Endodermal cell (in vitro differentiated cells): ENCODE data around the gene SPPL3. TPM values are rescaled to one million over a fixed set of nuclear protein-coding genes. Genes with fewer than 3 reads are reported as not detected.

ENCODE experiments used
- DNase-seq: peaks from one replicate; pipeline ENCODE4 v3.0.0-alpha.2; 2017
- H3K27ac ChIP-seq: 2 replicates; pipeline ENCODE4 v1.5.1; 2013; ENCODE audit warnings: mild to moderate bottlenecking, low read depth, low read length, moderate library complexity
- H3K27me3 ChIP-seq: 2 replicates; pipeline ENCODE4 v1.6.1; 2013; ENCODE audit warnings: mild to moderate bottlenecking, low read length, moderate library complexity; ENCODE audit not compliant: insufficient read depth, control insufficient read depth, poor library complexity, severe bottlenecking
- H3K36me3 ChIP-seq: 2 replicates; pipeline ENCODE4 v1.7.0; 2013; ENCODE audit warnings: mild to moderate bottlenecking, low read length, moderate library complexity; ENCODE audit not compliant: control insufficient read depth, insufficient read depth
- H3K4me1 ChIP-seq: one replicate; pipeline ENCODE4 v1.7.0; 2013; ENCODE audit warnings: low read length; ENCODE audit not compliant: control insufficient read depth, insufficient read depth
- H3K4me3 ChIP-seq: 2 replicates; pipeline ENCODE4 v1.5.1; 2013; ENCODE audit warnings: mild to moderate bottlenecking, low read length, moderate library complexity
- H3K9ac ChIP-seq: 2 replicates; pipeline ENCODE4 v1.6.1; 2013; ENCODE audit warnings: mild to moderate bottlenecking, low read length, moderate library complexity; ENCODE audit not compliant: poor library complexity, severe bottlenecking; ENCODE audit errors: extremely low read depth
- H3K9me3 ChIP-seq: 2 replicates; pipeline ENCODE4 v1.6.1; 2013; ENCODE audit warnings: mild to moderate bottlenecking, low read length, moderate library complexity; ENCODE audit not compliant: control insufficient read depth
- H3K27ac Mint-ChIP-seq: 2 replicates; pipeline ENCODE4 v1.8.0; 2020; ENCODE audit warnings: mixed read lengths
- H3K27me3 Mint-ChIP-seq: 2 replicates; pipeline ENCODE4 v1.8.0; 2021; ENCODE audit warnings: mild to moderate bottlenecking, mixed read lengths; ENCODE audit not compliant: insufficient read depth
- H3K36me3 Mint-ChIP-seq: 2 replicates; pipeline ENCODE4 v1.8.0; 2020; ENCODE audit warnings: low read depth, mixed read lengths
- H3K4me1 Mint-ChIP-seq: 2 replicates; pipeline ENCODE4 v1.8.0; 2020; ENCODE audit warnings: mixed read lengths
- H3K4me3 Mint-ChIP-seq: 2 replicates; pipeline ENCODE4 v1.8.0; 2020; ENCODE audit warnings: mild to moderate bottlenecking, moderate library complexity, mixed read lengths
- H3K9me3 Mint-ChIP-seq: 2 replicates; pipeline ENCODE4 v1.8.0; 2020; ENCODE audit warnings: mild to moderate bottlenecking, mixed read lengths
- CTCF ChIP-seq: fragments of 200-600 bp; sonication (generic); conservative IDR thresholded peaks from 2 replicates; pipeline ENCODE4 v1.5.0; 2021; ENCODE audit warnings: antibody characterized with exemption, mild to moderate bottlenecking
- WGBS, 2 experiments: methylation state at CpG; one replicate each; pipeline versions ENCODE4 v1.1.5 to v1.1.7; 2013; ENCODE audit warnings: missing lambda C conversion rate in 2 of 2, mixed read lengths in 1 of 2; ENCODE audit not compliant: insufficient coverage in 1 of 2, insufficient read length in 1 of 2; 5-methylcytosine and 5-hydroxymethylcytosine counted together
- total RNA-seq, 2 donors: library from RNA; stranded (reverse); fragmentation: NEBNext Ultra II Directional in 1 of 2; extraction: Animal tissue kit (Norgen Biotek cat#: 25700) in 1 of 2; gene quantifications; 2 replicates in 1 of 2; 3 replicates in 1 of 2; pipeline ENCODE4 v1.2.1, GENCODE V29; 2021

SPPL3 gene
- total RNA-seq, 2 donors from 2014 or later, result 41.1 to 46.8 TPM

GRCh38 chr12:120757226-120757742, 146.9 kb downstream of the SPPL3 start:
- H3K27me3 Mint-ChIP-seq, result peaks cover 3% of the 10 kb centered on the region
- Histone ChIP-seq H3K9me3 (peaks cover 7% of the 10 kb centered on the region), H3K9ac (no peak overlapping the region), H3K36me3 (peaks cover 10% of the 10 kb centered on the region), H3K27ac (no peak overlapping the region), H3K4me1 (no peaks in the 10 kb centered on the region), H3K27me3 (no peaks in the 10 kb centered on the region), H3K4me3 (no peak overlapping the region)
- 93 to 100% methylated on average over 3 to 4 of the region's 4 CpGs for WGBS, 2 experiments
- no peak for TF ChIP-seq CTCF
- peaks cover 15% of the 10 kb centered on the region for H3K9me3 Mint-ChIP-seq
- DNase-seq, result no peak
- H3K27ac Mint-ChIP-seq, result no peak overlapping the region
- peaks cover 17% of the 10 kb centered on the region for H3K36me3 Mint-ChIP-seq
- H3K4me3 Mint-ChIP-seq, result no peak overlapping the region
- H3K4me1 Mint-ChIP-seq, result peaks cover 6% of the 10 kb centered on the region

- peaks cover 3% of the 10 kb centered on the region for H3K27me3 Mint-ChIP-seq
- no peaks in the 10 kb centered on the region for H3K27me3 ChIP-seq
- H3K4me3 ChIP-seq, result no peak overlapping the region
- H3K9me3 ChIP-seq, result peaks cover 7% of the 10 kb centered on the region
- no peak overlapping the region for H3K4me3 Mint-ChIP-seq
- peaks cover 2% of the 10 kb centered on the region for H3K36me3 Mint-ChIP-seq
- no peaks in the 10 kb centered on the region for H3K36me3 ChIP-seq
- peaks cover 6% of the 10 kb centered on the region for H3K4me1 Mint-ChIP-seq
- H3K27ac ChIP-seq, result no peak overlapping the region
- no peak for TF ChIP-seq CTCF
- peaks cover 15% of the 10 kb centered on the region for H3K9me3 Mint-ChIP-seq
- no peak overlapping the region for H3K9ac ChIP-seq
- DNase-seq, result no peak
- no peak overlapping the region for H3K27ac Mint-ChIP-seq
- H3K4me1 ChIP-seq, result no peaks in the 10 kb centered on the region
These were observed 148.9 kb downstream of the SPPL3 start for GRCh38 chr12:120755269-120755668.

GRCh38 chr12:120754792-120755191, 149.4 kb downstream of the SPPL3 start:
- Histone ChIP-seq H3K9ac (no peak overlapping the region), H3K4me1 (no peaks in the 10 kb centered on the region), H3K9me3 (peaks cover 7% of the 10 kb centered on the region), H3K27me3 (no peaks in the 10 kb centered on the region), H3K36me3 (no peaks in the 10 kb centered on the region), H3K27ac (no peak overlapping the region), H3K4me3 (no peak overlapping the region)
- H3K27me3 Mint-ChIP-seq, result peaks cover 3% of the 10 kb centered on the region
- no peak overlapping the region for H3K4me3 Mint-ChIP-seq
- peaks cover 15% of the 10 kb centered on the region for H3K9me3 Mint-ChIP-seq
- TF ChIP-seq CTCF, result no peak
- DNase-seq, result no peak
- peaks cover 6% of the 10 kb centered on the region for H3K4me1 Mint-ChIP-seq
- no peak overlapping the region for H3K27ac Mint-ChIP-seq
- peaks cover 2% of the 10 kb centered on the region for H3K36me3 Mint-ChIP-seq
